Caco-2 (cell line): Measurements from ENCODE around the gene FCHSD1. TPM values are rescaled to one million over a fixed set of nuclear protein-coding genes. Genes with fewer than 3 reads are reported as not detected.

Source experiments
- BruUV-seq: library from RNA; stranded (reverse); fragments of 400-500 nt; replicated peaks from 2 replicates; lab custom pipeline; 2021; lab: Mats Ljungman, UMichigan
- CTCF ChIA-PET: fragments of 300-600 bp; sonication (Branson Sonifier 250); formaldehyde crosslinking; loops from one replicate; lab custom pipeline; 2022; ENCODE audit warnings: antibody characterized with exemption; lab: Charles Lee
- POLR2A ChIA-PET: fragments of 300-600 bp; sonication (Branson Sonifier 250); formaldehyde crosslinking; loops from one replicate; lab custom pipeline; 2022; ENCODE audit warnings: antibody characterized with exemption; lab: Charles Lee
- DNase-seq, 2 experiments: peaks; one replicate each; pipeline versions ENCODE4 v3.0.0 to v3.0.0-alpha.2; 2020 to 2022
- H3K27me3 ChIP-seq: replicated peaks from 2 replicates; pipeline ENCODE4 v1.6.0; 2011; ENCODE audit warnings: low read length; ENCODE audit not compliant: control insufficient read depth, insufficient read depth
- H3K36me3 ChIP-seq: 2 replicates; pipeline ENCODE4 v1.5.1; 2011; ENCODE audit warnings: low read length; ENCODE audit not compliant: control insufficient read depth, insufficient read depth
- H3K4me1 ChIP-seq: fragments of 250-450 bp; sonication (Bioruptor Pico); 2 replicates; pipeline ENCODE4 v1.5.1; 2020; ENCODE audit warnings: mild to moderate bottlenecking
- H3K4me3 ChIP-seq: 2 replicates; pipeline ENCODE4 v1.5.1; 2011; ENCODE audit warnings: low read depth, mild to moderate bottlenecking, control low read depth, low read length
- H3K9me3 ChIP-seq: fragments of 250-450 bp; sonication (Bioruptor Pico); 2 replicates; pipeline ENCODE4 v1.5.1; 2020; ENCODE audit warnings: mild to moderate bottlenecking, moderate library complexity
- H3K27ac Mint-ChIP-seq: one replicate; pipeline ENCODE4 v1.8.0; 2022; ENCODE audit warnings: mixed read lengths; ENCODE audit not compliant: unreplicated experiment
- H3K27me3 Mint-ChIP-seq: one replicate; pipeline ENCODE4 v1.8.0; 2022; ENCODE audit warnings: mixed read lengths; ENCODE audit not compliant: insufficient read depth, unreplicated experiment
- H3K36me3 Mint-ChIP-seq: one replicate; pipeline ENCODE4 v1.8.0; 2022; ENCODE audit warnings: mild to moderate bottlenecking, mixed read lengths; ENCODE audit not compliant: insufficient read depth, unreplicated experiment
- H3K4me1 Mint-ChIP-seq: one replicate; pipeline ENCODE4 v1.8.0; 2022; ENCODE audit warnings: low read depth, mixed read lengths; ENCODE audit not compliant: unreplicated experiment
- H3K4me3 Mint-ChIP-seq: one replicate; pipeline ENCODE4 v1.8.0; 2022; ENCODE audit warnings: mild to moderate bottlenecking, moderate library complexity, mixed read lengths; ENCODE audit not compliant: unreplicated experiment
- H3K9me3 Mint-ChIP-seq: one replicate; pipeline ENCODE4 v1.8.0; 2022; ENCODE audit warnings: mixed read lengths; ENCODE audit not compliant: unreplicated experiment
- CTCF ChIP-seq, 2 experiments: fragments of 200-600 bp in 1 of 2; IDR thresholded peaks; 1 replicate in 1 of 2; 2 replicates in 1 of 2; pipeline versions ENCODE4 v1.5.1 to v1.8.0; 2011 to 2022; ENCODE audit warnings: antibody characterized with exemption in 1 of 2, control low read depth in 1 of 2, inconsistent platforms in 1 of 2, low read depth in 1 of 2, low read length in 1 of 2, mild to moderate bottlenecking in 1 of 2, moderate library complexity in 1 of 2; ENCODE audit not compliant: insufficient read depth in 1 of 2, severe bottlenecking in 1 of 2, unreplicated experiment in 1 of 2
- intact Hi-C: fragments of 100-400 bp; cut with micrococcal nuclease; formaldehyde crosslinking; loops from one replicate; pipeline ENCODE4 v1.10.0; 2022; ENCODE audit not compliant: unreplicated experiment
- total RNA-seq: library from RNA; stranded (reverse); gene quantifications from 2 replicates; pipeline ENCODE4 v1.2.3, GENCODE V29; 2022

Gene FCHSD1
- total RNA-seq, 1 experiment from 2014 or later, result 25.0 TPM

- no peaks in the 10 kb centered on the region for H3K27me3 ChIP-seq
- Mint-ChIP-seq H3K4me3 (no peak overlapping the region), H3K4me1 (peaks cover 16% of the 10 kb centered on the region), H3K36me3 (peaks cover 4% of the 10 kb centered on the region), H3K27me3 (no peaks in the 10 kb centered on the region), H3K9me3 (no peaks in the 10 kb centered on the region), H3K27ac (no peak overlapping the region)
- intact Hi-C loops, result no loop called here
- no peak for DNase-seq
- ChIA-PET POLR2A (no interaction called here), CTCF (no interaction called here)
- H3K4me3 ChIP-seq, result no peak overlapping the region
- TF ChIP-seq CTCF (IDR thresholded peaks at IDR 0.05; ENCODE audit: insufficient read depth in 1 of 2, low read depth in 1 of 2, low read length in 1 of 2, severe bottlenecking in 1 of 2, unreplicated experiment in 1 of 2), result no peak
- no TSS peak for BruUV-seq
- H3K9me3 ChIP-seq, result no peaks in the 10 kb centered on the region
- 0 out of 2 replicates have a peak, but pooled peaks cover 2% of the 10 kb centered on the region for H3K36me3 ChIP-seq
- H3K4me1 ChIP-seq, result peaks cover 7% of the 10 kb centered on the region
These were observed 4.0 kb downstream of the FCHSD1 start for GRCh38 chr5:141647242-141647641.

- H3K36me3 Mint-ChIP-seq, result peaks cover 3% of the 10 kb centered on the region
- no peaks in the 10 kb centered on the region for H3K27me3 ChIP-seq
- no peaks in the 10 kb centered on the region for H3K9me3 Mint-ChIP-seq
- no peak for DNase-seq
- ChIA-PET POLR2A (interaction anchor here (0.9 kb wide), 1 partner anchor 9 kb away, joined by 3 read pairs; the partner anchor contains the start of genes HDAC3 and RELL2), CTCF (no interaction called here)
- no peaks in the 10 kb centered on the region for H3K27me3 Mint-ChIP-seq
- 0 out of 2 replicates have a peak, but pooled peaks cover 2% of the 10 kb centered on the region for H3K36me3 ChIP-seq
- no peak for TF ChIP-seq CTCF (IDR thresholded peaks at IDR 0.05; ENCODE audit: insufficient read depth in 1 of 2, low read depth in 1 of 2, low read length in 1 of 2, severe bottlenecking in 1 of 2, unreplicated experiment in 1 of 2)
- no peaks in the 10 kb centered on the region for H3K9me3 ChIP-seq
- H3K4me1 Mint-ChIP-seq, result peaks cover 22% of the 10 kb centered on the region
- H3K27ac Mint-ChIP-seq, result no peak overlapping the region
- BruUV-seq, result no TSS peak
- H3K4me3 ChIP-seq, result no peak overlapping the region
- H3K4me3 Mint-ChIP-seq, result no peak overlapping the region
- H3K4me1 ChIP-seq, result peaks cover 10% of the 10 kb centered on the region; the same call in 1 of the 2 replicates
- intact Hi-C loops, result no loop called here
These were observed 5.2 kb downstream of the FCHSD1 start for GRCh38 chr5:141646026-141646425.

- Mint-ChIP-seq H3K4me3 (no peak overlapping the region), H3K27me3 (no peaks in the 10 kb centered on the region), H3K4me1 (peaks cover 17% of the 10 kb centered on the region), H3K9me3 (no peaks in the 10 kb centered on the region), H3K36me3 (peaks cover 7% of the 10 kb centered on the region), H3K27ac (peak overlapping the region; percentile 49)
- ChIA-PET POLR2A (no interaction called here), CTCF (interaction anchor here (0.6 to 2.4 kb wide), 2 partner anchors 23 to 50 kb away, joined by 3 to 7 read pairs; partner anchors contain the start of gene DIAPH1)
- H3K4me1 ChIP-seq, result peaks cover 10% of the 10 kb centered on the region; the same call in 1 of the 2 replicates
- no peak overlapping the region for H3K4me3 ChIP-seq
- intact Hi-C loops, result loop anchor here (1.0 kb wide), 1 partner anchor 49 kb away; no protein-coding TSS in a partner anchor
- H3K9me3 ChIP-seq, result no peaks in the 10 kb centered on the region
- TF ChIP-seq CTCF (IDR thresholded peaks at IDR 0.05; ENCODE audit: insufficient read depth in 1 of 2, low read depth in 1 of 2, low read length in 1 of 2, severe bottlenecking in 1 of 2, unreplicated experiment in 1 of 2), result peak in 1 of 2 experiments; percentile 31
- H3K36me3 ChIP-seq, result no peaks in the 10 kb centered on the region
- peak; percentile 62 for DNase-seq
- BruUV-seq, result no TSS peak
- no peaks in the 10 kb centered on the region for H3K27me3 ChIP-seq
These were observed 9.5 kb downstream of the FCHSD1 start for GRCh38 chr5:141641634-141642267.
